ENCODE data around the gene GNB1L.

DNA sequence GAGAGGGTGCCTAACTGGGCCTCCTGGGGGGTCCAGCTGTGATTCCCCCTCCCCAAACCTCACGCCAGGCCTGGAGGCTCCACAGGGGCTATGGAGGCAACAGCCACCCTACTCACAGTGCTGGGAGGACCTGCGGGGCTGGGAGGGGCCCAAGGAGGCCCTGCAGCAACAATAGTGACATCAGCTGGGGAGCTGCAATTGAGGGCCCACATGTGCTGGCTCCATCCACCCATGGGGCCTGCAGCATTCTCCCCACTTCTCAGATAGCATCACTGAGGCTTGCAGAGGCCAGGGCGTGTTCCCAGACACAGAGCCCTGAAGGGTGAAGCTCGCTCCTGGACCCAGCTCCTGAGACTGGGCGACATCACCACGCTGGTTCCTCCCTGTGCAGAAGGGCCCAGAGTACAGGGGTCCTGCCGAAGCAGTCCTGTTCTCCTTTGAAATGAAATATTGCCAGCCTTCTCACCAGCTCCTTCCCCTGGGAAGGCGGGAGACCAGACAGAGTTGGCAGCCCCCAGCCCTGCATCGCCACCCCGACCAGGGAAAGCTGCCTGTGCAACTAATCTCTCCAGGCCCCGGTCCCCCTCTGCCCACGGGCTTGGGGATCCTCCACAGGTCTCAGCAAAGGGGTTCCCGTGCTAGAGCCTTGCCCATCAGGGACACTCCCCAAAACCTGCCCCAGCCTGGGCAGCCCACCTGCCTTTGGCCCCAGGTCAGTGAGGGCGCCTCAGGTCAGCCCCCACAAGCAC lies 103.0 kb downstream of the GNB1L start:
- TF ChIP-seq GATA2 (IDR thresholded peaks at IDR 0.05; ENCODE audit: low read depth, low read length) (no peak), GATA3 (IDR thresholded peaks at IDR 0.05; ENCODE audit: low read depth, low read length) (no peak)

Data from SH-SY5Y (cell line).